ENCODE data around the gene KRT20. TPM values are rescaled to one million over a fixed set of nuclear protein-coding genes. Genes with fewer than 3 reads are reported as not detected.

Gene KRT20
- polyA plus RNA-seq, 1 donor (not counting 4 experiments of a cell fraction or from before 2014, with no cell fraction given): not detected

GRCh38 chr17:40873801-40874200 is 11.2 kb downstream of the KRT20 start:
- Histone ChIP-seq H3K4me1 (ENCODE audit: control insufficient read depth, extremely low read depth, insufficient read depth, low read length) (no peaks in the 10 kb centered on the region), H3K4me2 (ENCODE audit: control insufficient read depth, extremely low read depth, insufficient read depth, low read depth, low read length) (no peak overlapping the region), H2AFZ (ENCODE audit: control insufficient read depth, low read length) (no peak overlapping the region), H4K20me1 (ENCODE audit: control insufficient read depth, extremely low read depth, insufficient read depth, low read length) (no peaks in the 10 kb centered on the region), H3K9ac (ENCODE audit: control insufficient read depth, extremely low read depth, insufficient read depth, low read length) (no peak overlapping the region), H3K9me1 (ENCODE audit: control insufficient read depth, extremely low read depth, insufficient read depth, low read length) (no peaks in the 10 kb centered on the region), H3K36me3 (ENCODE audit: control insufficient read depth in 2 of 2, extremely low read depth in 1 of 2, insufficient read depth in 2 of 2, low read length in 2 of 2) (no peaks in the 10 kb centered on the region), H3K79me2 (ENCODE audit: control insufficient read depth, insufficient read depth, low read length) (no peaks in the 10 kb centered on the region), H3K4me3 (ENCODE audit: control insufficient read depth in 2 of 3, extremely low read depth in 1 of 3, insufficient read depth in 2 of 3, low read depth in 1 of 3, low read length in 3 of 3) (no peak overlapping the region), H3K27ac (ENCODE audit: control insufficient read depth, insufficient read depth, low read length) (no peak overlapping the region), H3K27me3 (ENCODE audit: control insufficient read depth, extremely low read depth, insufficient read depth, low read length) (no peaks in the 10 kb centered on the region), H3K9me3 (ENCODE audit: control insufficient read depth, low read depth, low read length) (no peaks in the 10 kb centered on the region)
- dilution Hi-C loops (cut with MboI; ENCODE audit: extremely low pct_ligation_motif_present, low sequenced_read_pairs): no loop called here
- TF ChIP-seq, protein P1, sequence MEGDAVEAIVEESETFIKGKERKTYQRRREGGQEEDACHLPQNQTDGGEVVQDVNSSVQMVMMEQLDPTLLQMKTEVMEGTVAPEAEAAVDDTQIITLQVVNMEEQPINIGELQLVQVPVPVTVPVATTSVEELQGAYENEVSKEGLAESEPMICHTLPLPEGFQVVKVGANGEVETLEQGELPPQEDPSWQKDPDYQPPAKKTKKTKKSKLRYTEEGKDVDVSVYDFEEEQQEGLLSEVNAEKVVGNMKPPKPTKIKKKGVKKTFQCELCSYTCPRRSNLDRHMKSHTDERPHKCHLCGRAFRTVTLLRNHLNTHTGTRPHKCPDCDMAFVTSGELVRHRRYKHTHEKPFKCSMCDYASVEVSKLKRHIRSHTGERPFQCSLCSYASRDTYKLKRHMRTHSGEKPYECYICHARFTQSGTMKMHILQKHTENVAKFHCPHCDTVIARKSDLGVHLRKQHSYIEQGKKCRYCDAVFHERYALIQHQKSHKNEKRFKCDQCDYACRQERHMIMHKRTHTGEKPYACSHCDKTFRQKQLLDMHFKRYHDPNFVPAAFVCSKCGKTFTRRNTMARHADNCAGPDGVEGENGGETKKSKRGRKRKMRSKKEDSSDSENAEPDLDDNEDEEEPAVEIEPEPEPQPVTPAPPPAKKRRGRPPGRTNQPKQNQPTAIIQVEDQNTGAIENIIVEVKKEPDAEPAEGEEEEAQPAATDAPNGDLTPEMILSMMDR (optimal IDR thresholded peaks at IDR 0.05 in 1 of 3, IDR thresholded peaks at IDR 0.05 in 1 of 3, conservative IDR thresholded peaks at IDR 0.05 in 1 of 3; ENCODE audit: extremely low read depth in 1 of 3, insufficient read depth in 2 of 3, low read length in 3 of 3): no peak
- no peak for TF ChIP-seq EZH2 (IDR thresholded peaks at IDR 0.05; ENCODE audit: low read length)
- FAIRE-seq (no peak), DNase-seq (ENCODE audit: low read depth, low spot score) (no peak)

GRCh38 chr17:40873255-40873654 is 11.8 kb downstream of the KRT20 start:
- DNase-seq (ENCODE audit: low read depth, low spot score): no peak
- TF ChIP-seq, protein P1 (optimal IDR thresholded peaks at IDR 0.05 in 1 of 3, IDR thresholded peaks at IDR 0.05 in 1 of 3, conservative IDR thresholded peaks at IDR 0.05 in 1 of 3; ENCODE audit: extremely low read depth in 1 of 3, insufficient read depth in 2 of 3, low read length in 3 of 3): no peak
- TF ChIP-seq EZH2 (IDR thresholded peaks at IDR 0.05; ENCODE audit: low read length): no peak
- Histone ChIP-seq H3K4me3 (ENCODE audit: control insufficient read depth in 2 of 3, extremely low read depth in 1 of 3, insufficient read depth in 2 of 3, low read depth in 1 of 3, low read length in 3 of 3) (no peak overlapping the region), H3K9ac (ENCODE audit: control insufficient read depth, extremely low read depth, insufficient read depth, low read length) (no peak overlapping the region), H3K9me1 (ENCODE audit: control insufficient read depth, extremely low read depth, insufficient read depth, low read length) (no peaks in the 10 kb centered on the region), H3K4me1 (ENCODE audit: control insufficient read depth, extremely low read depth, insufficient read depth, low read length) (no peaks in the 10 kb centered on the region), H3K79me2 (ENCODE audit: control insufficient read depth, insufficient read depth, low read length) (no peaks in the 10 kb centered on the region), H3K9me3 (ENCODE audit: control insufficient read depth, low read depth, low read length) (no peaks in the 10 kb centered on the region), H2AFZ (ENCODE audit: control insufficient read depth, low read length) (no peak overlapping the region), H4K20me1 (ENCODE audit: control insufficient read depth, extremely low read depth, insufficient read depth, low read length) (no peaks in the 10 kb centered on the region), H3K4me2 (ENCODE audit: control insufficient read depth, extremely low read depth, insufficient read depth, low read depth, low read length) (no peak overlapping the region), H3K36me3 (ENCODE audit: control insufficient read depth in 2 of 2, extremely low read depth in 1 of 2, insufficient read depth in 2 of 2, low read length in 2 of 2) (no peaks in the 10 kb centered on the region), H3K27me3 (ENCODE audit: control insufficient read depth, extremely low read depth, insufficient read depth, low read length) (no peaks in the 10 kb centered on the region), H3K27ac (ENCODE audit: control insufficient read depth, insufficient read depth, low read length) (no peak overlapping the region)
- FAIRE-seq: no peak
- dilution Hi-C loops (cut with MboI; ENCODE audit: extremely low pct_ligation_motif_present, low sequenced_read_pairs): no loop called here

Measured in keratinocyte (primary cell).